Parathyroid adenoma (tissue), 2 donors: ENCODE data around the gene AGAP1.
A peak's percentile ranks its signal among the peaks of the same experiment; 100 is the strongest.

ENCODE experiments used
- H2AFZ ChIP-seq: fragments of 300-600 bp; sonication (generic); one replicate; pipeline ENCODE4 v1.7.0; 2017; ENCODE audit warnings: antibody characterized with exemption, mild to moderate bottlenecking
- H3K27ac ChIP-seq: fragments of 300-600 bp; sonication (generic); one replicate; pipeline ENCODE4 v1.7.0; 2017
- H3K27me3 ChIP-seq: fragments of 300-600 bp; sonication (generic); one replicate; pipeline ENCODE4 v1.7.0; 2017; ENCODE audit warnings: low read length; ENCODE audit not compliant: control insufficient read depth, insufficient read depth
- H3K36me3 ChIP-seq: fragments of 300-600 bp; sonication (generic); one replicate; pipeline ENCODE4 v1.7.0; 2017; ENCODE audit warnings: low read length; ENCODE audit not compliant: control insufficient read depth, insufficient read depth
- H3K4me1 ChIP-seq: fragments of 300-600 bp; sonication (generic); one replicate; pipeline ENCODE4 v1.7.0; 2017; ENCODE audit warnings: control low read depth
- H3K4me2 ChIP-seq: fragments of 300-600 bp; sonication (generic); one replicate; pipeline ENCODE4 v1.7.0; 2017; ENCODE audit warnings: low read length
- H3K4me3 ChIP-seq: fragments of 300-600 bp; sonication (generic); one replicate; pipeline ENCODE4 v1.7.0; 2017; ENCODE audit warnings: low read depth, low read length
- H3K79me2 ChIP-seq: fragments of 300-600 bp; sonication (generic); one replicate; pipeline ENCODE4 v1.7.0; 2017; ENCODE audit warnings: control low read depth
- H3K9ac ChIP-seq: fragments of 300-600 bp; sonication (generic); one replicate; pipeline ENCODE4 v1.7.0; 2017; ENCODE audit warnings: mild to moderate bottlenecking
- H3K9me3 ChIP-seq: fragments of 300-600 bp; sonication (generic); one replicate; pipeline ENCODE4 v1.7.0; 2017; ENCODE audit warnings: low read length; ENCODE audit not compliant: control insufficient read depth
- TF ChIP-seq, protein P1 (sequence below): fragments of 300-600 bp; sonication (generic); IDR thresholded peaks from one replicate; pipeline ENCODE4 v1.7.0; 2017; ENCODE audit warnings: antibody characterized with exemption, mild to moderate bottlenecking
- donor health status: primary hyperparathyroidism.

AGAP1 gene

GRCh38 chr2:236176417-236176816, 682.6 kb downstream of the AGAP1 start:
- H3K79me2 ChIP-seq, result no peaks in the 10 kb centered on the region
- no peaks in the 10 kb centered on the region for H3K9me3 ChIP-seq
- no peak overlapping the region for H3K9ac ChIP-seq
- TF ChIP-seq, protein P1, sequence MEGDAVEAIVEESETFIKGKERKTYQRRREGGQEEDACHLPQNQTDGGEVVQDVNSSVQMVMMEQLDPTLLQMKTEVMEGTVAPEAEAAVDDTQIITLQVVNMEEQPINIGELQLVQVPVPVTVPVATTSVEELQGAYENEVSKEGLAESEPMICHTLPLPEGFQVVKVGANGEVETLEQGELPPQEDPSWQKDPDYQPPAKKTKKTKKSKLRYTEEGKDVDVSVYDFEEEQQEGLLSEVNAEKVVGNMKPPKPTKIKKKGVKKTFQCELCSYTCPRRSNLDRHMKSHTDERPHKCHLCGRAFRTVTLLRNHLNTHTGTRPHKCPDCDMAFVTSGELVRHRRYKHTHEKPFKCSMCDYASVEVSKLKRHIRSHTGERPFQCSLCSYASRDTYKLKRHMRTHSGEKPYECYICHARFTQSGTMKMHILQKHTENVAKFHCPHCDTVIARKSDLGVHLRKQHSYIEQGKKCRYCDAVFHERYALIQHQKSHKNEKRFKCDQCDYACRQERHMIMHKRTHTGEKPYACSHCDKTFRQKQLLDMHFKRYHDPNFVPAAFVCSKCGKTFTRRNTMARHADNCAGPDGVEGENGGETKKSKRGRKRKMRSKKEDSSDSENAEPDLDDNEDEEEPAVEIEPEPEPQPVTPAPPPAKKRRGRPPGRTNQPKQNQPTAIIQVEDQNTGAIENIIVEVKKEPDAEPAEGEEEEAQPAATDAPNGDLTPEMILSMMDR, result peak; percentile 17
- no peak overlapping the region for H2AFZ ChIP-seq
- H3K4me1 ChIP-seq, result peaks cover 2% of the 10 kb centered on the region
- peaks cover 21% of the 10 kb centered on the region for H3K27me3 ChIP-seq
- H3K36me3 ChIP-seq, result no peaks in the 10 kb centered on the region
- H3K4me3 ChIP-seq, result no peak overlapping the region
- H3K27ac ChIP-seq, result no peak overlapping the region
- H3K4me2 ChIP-seq, result no peak overlapping the region

- H3K79me2 ChIP-seq, result no peaks in the 10 kb centered on the region
- TF ChIP-seq, protein P1, result no peak
- no peak overlapping the region for H3K9ac ChIP-seq
- no peaks in the 10 kb centered on the region for H3K9me3 ChIP-seq
- H3K36me3 ChIP-seq, result no peaks in the 10 kb centered on the region
- no peak overlapping the region for H3K4me2 ChIP-seq
- H3K27me3 ChIP-seq, result peaks cover 17% of the 10 kb centered on the region
- no peak overlapping the region for H3K27ac ChIP-seq
- H3K4me1 ChIP-seq, result peaks cover 2% of the 10 kb centered on the region
- H3K4me3 ChIP-seq, result no peak overlapping the region
- H2AFZ ChIP-seq, result no peak overlapping the region
Measured at GRCh38 chr2:236176951-236177350, 683.1 kb downstream of the AGAP1 start.

DNA sequence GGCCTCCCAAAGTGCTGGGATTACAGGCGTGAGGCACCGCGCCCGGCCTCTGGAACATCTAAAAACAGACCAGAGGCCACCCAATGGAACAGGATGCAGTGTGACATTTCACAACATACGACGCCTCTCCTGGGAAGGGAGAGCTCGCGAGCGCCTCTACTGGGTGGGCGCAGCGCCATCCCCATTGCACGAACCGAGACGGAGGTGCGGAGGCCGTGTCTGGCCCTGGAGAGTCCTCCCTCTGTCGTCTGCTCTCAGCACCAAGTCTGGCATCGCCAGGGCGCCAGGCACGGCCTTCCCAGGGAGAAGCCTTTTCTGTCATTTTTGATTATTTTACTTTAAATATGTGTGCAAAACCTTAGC, 683.7 kb downstream of the AGAP1 start:
- TF ChIP-seq, protein P1, result no peak
- Histone ChIP-seq H3K4me1 (peaks cover 2% of the 10 kb centered on the region), H3K27ac (no peak overlapping the region), H3K36me3 (no peaks in the 10 kb centered on the region), H2AFZ (no peak overlapping the region), H3K9me3 (no peaks in the 10 kb centered on the region), H3K4me3 (peak overlapping the region; percentile 4), H3K4me2 (peak overlapping the region; percentile 43), H3K27me3 (peaks cover 17% of the 10 kb centered on the region), H3K9ac (no peak overlapping the region), H3K79me2 (no peaks in the 10 kb centered on the region)

- Histone ChIP-seq H3K36me3 (no peaks in the 10 kb centered on the region), H3K4me1 (peaks cover 2% of the 10 kb centered on the region), H3K27ac (no peak overlapping the region), H3K27me3 (peaks cover 17% of the 10 kb centered on the region), H3K9me3 (no peaks in the 10 kb centered on the region), H3K4me3 (peak overlapping the region; percentile 4), H3K9ac (no peak overlapping the region), H2AFZ (peak overlapping the region; percentile 51), H3K79me2 (no peaks in the 10 kb centered on the region), H3K4me2 (peak overlapping the region; percentile 43)
- TF ChIP-seq, protein P1, result peak; percentile 55
Measured at GRCh38 chr2:236177967-236178889, 684.4 kb downstream of the AGAP1 start.

DNA sequence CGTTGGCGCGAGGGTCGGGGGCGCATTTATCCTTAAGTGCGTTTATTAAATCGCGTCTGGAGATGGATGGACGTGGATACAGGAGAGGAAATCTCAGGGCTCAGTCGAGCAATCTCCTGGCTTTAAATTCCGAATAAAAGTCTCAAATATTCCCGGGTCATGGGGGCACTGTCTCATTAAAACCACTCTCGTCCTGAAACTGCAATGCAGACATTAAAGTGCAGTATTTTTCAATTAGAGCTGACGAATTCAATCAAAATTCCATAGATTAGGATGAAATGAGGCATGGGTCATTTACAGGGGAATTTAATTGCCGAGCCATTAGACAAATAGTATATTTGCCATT, 685.0 kb downstream of the AGAP1 start:
- peaks cover 2% of the 10 kb centered on the region for H3K4me1 ChIP-seq

More for the DNA sequence above, 685.0 kb downstream of the AGAP1 start:
- H3K79me2 ChIP-seq, result no peaks in the 10 kb centered on the region
- TF ChIP-seq, protein P1, result no peak
- H3K4me3 ChIP-seq, result no peak overlapping the region
- H2AFZ ChIP-seq, result no peak overlapping the region
- no peak overlapping the region for H3K27ac ChIP-seq
- no peak overlapping the region for H3K4me2 ChIP-seq
- H3K9me3 ChIP-seq, result no peaks in the 10 kb centered on the region
- no peaks in the 10 kb centered on the region for H3K36me3 ChIP-seq
- no peak overlapping the region for H3K9ac ChIP-seq
- H3K27me3 ChIP-seq, result peaks cover 17% of the 10 kb centered on the region
